Heart left ventricle (tissue), 13 donors: ENCODE results near the gene STUB1.

Experiments
- POLR2A ChIP-seq, 2 donors: fragments of 450-650 bp; IDR thresholded peaks; one replicate each; pipeline ENCODE4 v1.6.1; 2017; ENCODE audit warnings: antibody characterized with exemption in 2 of 2, mild to moderate bottlenecking in 2 of 2, moderate library complexity in 2 of 2
- TF ChIP-seq, protein P1 (sequence below), 12 donors: fragments of 200-600 bp; sonication (generic) in 4 of 12; IDR thresholded peaks; one replicate each; pipeline versions ENCODE4 v1.5.0 to v1.8.0; 2018 to 2022; ENCODE audit warnings: antibody characterized with exemption in 12 of 12, mild to moderate bottlenecking in 5 of 12
- donor health status: ischemic (EF 13 %, LVEDD 7.1; RV severe dilation, severe dysfunction).
- donor health status: DM: no; HTN: yes; CAD: no.
- donor health status: DM: no; HTN: no; CAD: no.
- donor health status: ischemic (EF 25% LVEDD 6.9; RV normal size, moderate dysfunction).
- donor health status: ischemic (EF 25% LVEDD 5.7; RV mildly dilated, moderate dysfunction).
- donor health status: ischemic (EF 35%, LVEDD 5.7; RV mildly dilated, moderate dysfunction).
- donor health status: nonischemic (EF 11% LVEDD 7.7; RV severe dilation, severe dysfunction).
- donor health status: DM: yes; HTN: yes; CAD: no.
- donor health status: PGD.
- donor health status: ischemic (EF 29% LVEDD 5.4; RV normal size, mild dysfunction).
- donor health status: nonischemic (EF 23%, LVEDD 6.1; RV moderate dilation, normal function).

DNA sequence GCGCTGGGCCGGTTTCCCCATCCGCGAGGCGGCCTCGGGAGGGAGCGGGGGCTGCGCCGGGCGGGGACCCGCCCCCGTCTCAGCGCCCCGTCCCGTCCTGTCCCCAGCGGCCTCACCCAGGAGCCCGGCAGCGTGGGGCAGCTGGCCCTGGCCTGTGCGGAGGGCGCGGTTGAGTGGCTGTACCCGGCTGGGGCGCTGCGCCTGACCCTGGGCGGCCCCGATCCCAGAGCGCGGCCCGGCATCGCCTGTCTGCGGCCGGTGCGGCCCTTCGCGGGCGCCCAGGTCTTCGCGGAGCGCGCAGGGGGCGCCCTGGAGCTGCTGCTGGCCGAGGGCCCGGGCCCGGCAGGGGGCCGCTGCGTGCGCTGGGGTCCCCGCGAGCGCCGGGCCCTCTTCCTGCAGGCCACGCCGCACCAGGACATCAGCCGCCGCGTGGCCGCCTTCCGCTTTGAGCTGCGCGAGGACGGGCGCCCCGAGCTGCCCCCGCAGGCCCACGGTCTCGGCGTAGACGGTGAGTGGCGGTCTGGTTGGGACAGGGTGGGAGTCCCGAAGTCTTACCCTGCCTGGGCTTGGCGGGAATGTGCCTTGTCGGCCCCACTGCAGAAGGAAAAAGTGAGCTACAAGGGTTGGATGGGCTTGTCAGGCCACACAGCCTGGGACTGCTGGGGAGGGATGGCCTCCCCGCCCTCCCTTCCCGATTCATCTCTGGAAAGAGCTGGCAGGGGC is 35.4 kb downstream of the STUB1 start:
- TF ChIP-seq, protein P1, sequence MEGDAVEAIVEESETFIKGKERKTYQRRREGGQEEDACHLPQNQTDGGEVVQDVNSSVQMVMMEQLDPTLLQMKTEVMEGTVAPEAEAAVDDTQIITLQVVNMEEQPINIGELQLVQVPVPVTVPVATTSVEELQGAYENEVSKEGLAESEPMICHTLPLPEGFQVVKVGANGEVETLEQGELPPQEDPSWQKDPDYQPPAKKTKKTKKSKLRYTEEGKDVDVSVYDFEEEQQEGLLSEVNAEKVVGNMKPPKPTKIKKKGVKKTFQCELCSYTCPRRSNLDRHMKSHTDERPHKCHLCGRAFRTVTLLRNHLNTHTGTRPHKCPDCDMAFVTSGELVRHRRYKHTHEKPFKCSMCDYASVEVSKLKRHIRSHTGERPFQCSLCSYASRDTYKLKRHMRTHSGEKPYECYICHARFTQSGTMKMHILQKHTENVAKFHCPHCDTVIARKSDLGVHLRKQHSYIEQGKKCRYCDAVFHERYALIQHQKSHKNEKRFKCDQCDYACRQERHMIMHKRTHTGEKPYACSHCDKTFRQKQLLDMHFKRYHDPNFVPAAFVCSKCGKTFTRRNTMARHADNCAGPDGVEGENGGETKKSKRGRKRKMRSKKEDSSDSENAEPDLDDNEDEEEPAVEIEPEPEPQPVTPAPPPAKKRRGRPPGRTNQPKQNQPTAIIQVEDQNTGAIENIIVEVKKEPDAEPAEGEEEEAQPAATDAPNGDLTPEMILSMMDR (IDR thresholded peaks at IDR 0.05): peak in 3 of 12 donors; percentile 11 to 22 (median 11)
- peak in 1 of 2 donors; percentile 14 for TF ChIP-seq POLR2A (IDR thresholded peaks at IDR 0.05)
